HUES48 (cell line): Measurements from ENCODE around the gene ENTPD1.

Experiments
- H3K27ac ChIP-seq: one replicate; pipeline ENCODE4 v1.7.0; 2013; ENCODE audit warnings: low read depth, low read length, inconsistent platforms
- H3K27me3 ChIP-seq: 2 replicates; pipeline ENCODE4 v1.6.1; 2013; ENCODE audit warnings: mild to moderate bottlenecking, low read length; ENCODE audit not compliant: control insufficient read depth, insufficient read depth
- H3K36me3 ChIP-seq: 2 replicates; pipeline ENCODE4 v1.6.1; 2013; ENCODE audit warnings: low read length; ENCODE audit not compliant: control insufficient read depth, insufficient read depth
- H3K4me1 ChIP-seq: 2 replicates; pipeline ENCODE4 v1.6.1; 2013; ENCODE audit warnings: mild to moderate bottlenecking, low read length; ENCODE audit not compliant: control insufficient read depth, insufficient read depth
- H3K4me3 ChIP-seq: 2 replicates; pipeline ENCODE4 v1.5.1; 2013; ENCODE audit warnings: mild to moderate bottlenecking, low read depth, low read length
- H3K9ac ChIP-seq: 2 replicates; pipeline ENCODE4 v1.6.1; 2013; ENCODE audit warnings: mild to moderate bottlenecking, low read depth, low read length, moderate library complexity
- H3K9me3 ChIP-seq: 2 replicates; pipeline ENCODE4 v1.6.1; 2013; ENCODE audit warnings: low read length; ENCODE audit not compliant: control insufficient read depth, insufficient read depth

Gene ENTPD1

GRCh38 chr10:95785942-95786669 lies 30.1 kb downstream of the ENTPD1 start:
- no peaks in the 10 kb centered on the region for H3K36me3 ChIP-seq
- H3K9ac ChIP-seq, result no peak overlapping the region
- no peaks in the 10 kb centered on the region for H3K9me3 ChIP-seq
- H3K27ac ChIP-seq, result no peak overlapping the region
- no peaks in the 10 kb centered on the region for H3K4me1 ChIP-seq
- H3K4me3 ChIP-seq, result no peak overlapping the region
- H3K27me3 ChIP-seq, result no peaks in the 10 kb centered on the region

GRCh38 chr10:95787447-95787846 lies 31.5 kb downstream of the ENTPD1 start:
- Histone ChIP-seq H3K27ac (no peak overlapping the region), H3K4me1 (no peaks in the 10 kb centered on the region), H3K27me3 (no peaks in the 10 kb centered on the region), H3K4me3 (no peak overlapping the region), H3K9me3 (no peaks in the 10 kb centered on the region), H3K9ac (no peak overlapping the region), H3K36me3 (no peaks in the 10 kb centered on the region)

GRCh38 chr10:95788830-95789229 lies 32.9 kb downstream of the ENTPD1 start:
- Histone ChIP-seq H3K9me3 (no peaks in the 10 kb centered on the region), H3K4me1 (peaks cover 5% of the 10 kb centered on the region; the same call in 1 of the 2 replicates), H3K27ac (no peak overlapping the region), H3K27me3 (no peaks in the 10 kb centered on the region), H3K9ac (no peak overlapping the region), H3K4me3 (no peak overlapping the region), H3K36me3 (no peaks in the 10 kb centered on the region)

- no peak overlapping the region for H3K4me3 ChIP-seq
- H3K4me1 ChIP-seq, result peaks cover 5% of the 10 kb centered on the region; the same call in 1 of the 2 replicates
- H3K27ac ChIP-seq, result no peak overlapping the region
- H3K36me3 ChIP-seq, result no peaks in the 10 kb centered on the region
- no peak overlapping the region for H3K9ac ChIP-seq
- H3K27me3 ChIP-seq, result no peaks in the 10 kb centered on the region
- H3K9me3 ChIP-seq, result no peaks in the 10 kb centered on the region
Measured at GRCh38 chr10:95789902-95790301, 33.9 kb downstream of the ENTPD1 start.

GRCh38 chr10:95790982-95791381 lies 35.0 kb downstream of the ENTPD1 start:
- no peaks in the 10 kb centered on the region for H3K36me3 ChIP-seq
- no peak overlapping the region for H3K27ac ChIP-seq
- H3K9me3 ChIP-seq, result no peaks in the 10 kb centered on the region
- H3K27me3 ChIP-seq, result no peaks in the 10 kb centered on the region
- peaks cover 5% of the 10 kb centered on the region; the same call in 1 of the 2 replicates for H3K4me1 ChIP-seq
- H3K9ac ChIP-seq, result no peak overlapping the region
- no peak overlapping the region for H3K4me3 ChIP-seq

GRCh38 chr10:95791425-95791979 lies 35.5 kb downstream of the ENTPD1 start:
- no peaks in the 10 kb centered on the region for H3K36me3 ChIP-seq
- no peaks in the 10 kb centered on the region for H3K27me3 ChIP-seq
- H3K9me3 ChIP-seq, result no peaks in the 10 kb centered on the region
- H3K27ac ChIP-seq, result no peak overlapping the region
- peaks cover 5% of the 10 kb centered on the region; the same call in 1 of the 2 replicates for H3K4me1 ChIP-seq
- H3K4me3 ChIP-seq, result no peak overlapping the region
- no peak overlapping the region for H3K9ac ChIP-seq

- no peak overlapping the region for H3K4me3 ChIP-seq
- no peaks in the 10 kb centered on the region for H3K27me3 ChIP-seq
- H3K9ac ChIP-seq, result no peak overlapping the region
- H3K4me1 ChIP-seq, result peaks cover 5% of the 10 kb centered on the region; the same call in 1 of the 2 replicates
- no peaks in the 10 kb centered on the region for H3K36me3 ChIP-seq
- H3K9me3 ChIP-seq, result no peaks in the 10 kb centered on the region
- H3K27ac ChIP-seq, result no peak overlapping the region
Measured at GRCh38 chr10:95792211-95792780, 36.3 kb downstream of the ENTPD1 start.

GRCh38 chr10:95792874-95793285 lies 36.9 kb downstream of the ENTPD1 start:
- peaks cover 5% of the 10 kb centered on the region; the same call in 1 of the 2 replicates for H3K4me1 ChIP-seq
- no peaks in the 10 kb centered on the region for H3K9me3 ChIP-seq
- no peak overlapping the region for H3K27ac ChIP-seq
- H3K9ac ChIP-seq, result no peak overlapping the region
- H3K4me3 ChIP-seq, result no peak overlapping the region
- no peaks in the 10 kb centered on the region for H3K36me3 ChIP-seq
- H3K27me3 ChIP-seq, result no peaks in the 10 kb centered on the region

GRCh38 chr10:95793401-95794045 lies 37.6 kb downstream of the ENTPD1 start:
- no peaks in the 10 kb centered on the region for H3K27me3 ChIP-seq
- no peaks in the 10 kb centered on the region for H3K9me3 ChIP-seq
- no peaks in the 10 kb centered on the region for H3K36me3 ChIP-seq
- no peak overlapping the region for H3K27ac ChIP-seq
- H3K4me3 ChIP-seq, result no peak overlapping the region
- H3K4me1 ChIP-seq, result peaks cover 5% of the 10 kb centered on the region; the same call in 1 of the 2 replicates
- H3K9ac ChIP-seq, result no peak overlapping the region

- Histone ChIP-seq H3K36me3 (no peaks in the 10 kb centered on the region), H3K9ac (no peak overlapping the region), H3K4me1 (peaks cover 5% of the 10 kb centered on the region; the same call in 1 of the 2 replicates), H3K4me3 (no peak overlapping the region), H3K27ac (no peak overlapping the region), H3K9me3 (0 out of 2 replicates have a peak, but pooled peaks cover 2% of the 10 kb centered on the region), H3K27me3 (no peaks in the 10 kb centered on the region)
Measured at GRCh38 chr10:95794195-95794594, 38.2 kb downstream of the ENTPD1 start.

- H3K27ac ChIP-seq, result no peak overlapping the region
- H3K36me3 ChIP-seq, result no peaks in the 10 kb centered on the region
- H3K9me3 ChIP-seq, result 0 out of 2 replicates have a peak, but pooled peaks cover 4% of the 10 kb centered on the region
- H3K4me3 ChIP-seq, result no peak overlapping the region
- no peak overlapping the region for H3K9ac ChIP-seq
- H3K4me1 ChIP-seq, result peaks cover 5% of the 10 kb centered on the region; the same call in 1 of the 2 replicates
- H3K27me3 ChIP-seq, result no peaks in the 10 kb centered on the region
Measured at GRCh38 chr10:95795602-95796001, 39.6 kb downstream of the ENTPD1 start.
